OCI-LY1 (cell line): ENCODE data around the gene CFAP46.

Source experiments
- H2AFZ ChIP-seq: fragments of 200-600 bp; sonication (generic), shearing (Covaris generic); 2 replicates; pipeline ENCODE4 v1.6.0; 2014; ENCODE audit warnings: antibody characterized with exemption, mild to moderate bottlenecking, low read length
- H3F3A ChIP-seq: fragments of 200-600 bp; sonication (generic), shearing (Covaris generic); 2 replicates; pipeline ENCODE4 v1.6.0; 2014; ENCODE audit warnings: mild to moderate bottlenecking, antibody characterized with exemption, low read length, moderate library complexity; ENCODE audit not compliant: insufficient read depth
- H3K27ac ChIP-seq: fragments of 200-600 bp; sonication (generic); 2 replicates; pipeline ENCODE4 v1.5.1; 2014; ENCODE audit warnings: low read length, mixed run types, mild to moderate bottlenecking, low read depth; ENCODE audit not compliant: poor library complexity, severe bottlenecking
- H3K27me3 ChIP-seq: fragments of 200-600 bp; sonication (generic); 2 replicates; pipeline ENCODE4 v1.6.0; 2014; ENCODE audit warnings: antibody characterized with exemption, mild to moderate bottlenecking, low read length, moderate library complexity; ENCODE audit not compliant: insufficient read depth
- H3K36me3 ChIP-seq: fragments of 200-600 bp; sonication (generic); 2 replicates; pipeline ENCODE4 v1.6.1; 2014; ENCODE audit warnings: mild to moderate bottlenecking, antibody characterized with exemption, low read length, moderate library complexity, mixed read lengths; ENCODE audit not compliant: insufficient read depth
- H3K4me1 ChIP-seq: fragments of 200-600 bp; sonication (generic); 2 replicates; pipeline ENCODE4 v1.5.1; 2014; ENCODE audit warnings: mild to moderate bottlenecking, low read length, moderate library complexity; ENCODE audit not compliant: insufficient read depth, severe bottlenecking
- H3K4me2 ChIP-seq: fragments of 200-600 bp; sonication (generic), shearing (Covaris generic); 2 replicates; pipeline ENCODE4 v1.6.1; 2014; ENCODE audit warnings: low read length
- H3K4me3 ChIP-seq: fragments of 200-600 bp; sonication (generic); 2 replicates; pipeline ENCODE4 v1.5.1; 2014; ENCODE audit warnings: low read length, low read depth, mild to moderate bottlenecking, mixed read lengths; ENCODE audit not compliant: poor library complexity, severe bottlenecking
- H3K79me2 ChIP-seq: fragments of 200-600 bp; shearing (Covaris generic); 2 replicates; pipeline ENCODE4 v1.6.1; 2016; ENCODE audit warnings: mixed run types, low read length, mixed read lengths; ENCODE audit not compliant: insufficient read depth
- H3K9ac ChIP-seq: fragments of 200-600 bp; sonication (generic), shearing (Covaris generic); 2 replicates; pipeline ENCODE4 v1.6.1; 2014; ENCODE audit warnings: mild to moderate bottlenecking, low read length, mixed read lengths
- H3K9me2 ChIP-seq: fragments of 200-600 bp; sonication (generic), shearing (Covaris generic); 2 replicates; pipeline ENCODE4 v1.6.1; 2014; ENCODE audit warnings: low read depth, mild to moderate bottlenecking, low read length, mixed read lengths
- H3K9me3 ChIP-seq: fragments of 200-600 bp; shearing (Covaris generic); 2 replicates; pipeline ENCODE4 v1.6.1; 2014; ENCODE audit warnings: low read length, mixed read lengths
- H4K20me1 ChIP-seq: fragments of 200-600 bp; sonication (generic), shearing (Covaris generic); 2 replicates; pipeline ENCODE4 v1.6.0; 2016; ENCODE audit warnings: mild to moderate bottlenecking, low read length; ENCODE audit not compliant: insufficient read depth
- CTCF ChIP-seq: fragments of 200-600 bp; sonication (generic), shearing (Covaris generic); IDR thresholded peaks from 2 replicates; pipeline ENCODE4 v1.5.1; 2017; ENCODE audit warnings: mild to moderate bottlenecking, antibody characterized with exemption, low read length, moderate library complexity, mixed read lengths
- EZH2 ChIP-seq: fragments of 200-600 bp; sonication (generic), shearing (Covaris generic); IDR thresholded peaks from 2 replicates; pipeline ENCODE4 v1.8.0; 2017; ENCODE audit warnings: borderline replicate concordance, mixed run types, mild to moderate bottlenecking, antibody characterized with exemption, low read length, moderate library complexity, mixed read lengths

CFAP46 gene

GRCh38 chr10:132812520-132812919 is 129.8 kb downstream of the CFAP46 start:
- Histone ChIP-seq H3K4me2 (no peak overlapping the region), H3K27ac (no peak overlapping the region)
- TF ChIP-seq EZH2 (no peak), CTCF (no peak)

GRCh38 chr10:132811891-132812481 is 130.4 kb downstream of the CFAP46 start:
- H2AFZ ChIP-seq: no peak overlapping the region
- H3K27me3 ChIP-seq: no peaks in the 10 kb centered on the region
- no peak overlapping the region for H3K9ac ChIP-seq
- H3K4me3 ChIP-seq: no peak overlapping the region
- TF ChIP-seq CTCF: no peak
- TF ChIP-seq EZH2: no peak
- no peaks in the 10 kb centered on the region for H3K9me2 ChIP-seq
- no peaks in the 10 kb centered on the region for H4K20me1 ChIP-seq
- H3K4me1 ChIP-seq: no peaks in the 10 kb centered on the region
- H3F3A ChIP-seq: no peaks in the 10 kb centered on the region
- H3K27ac ChIP-seq: no peak overlapping the region
- H3K9me3 ChIP-seq: no peaks in the 10 kb centered on the region
- H3K4me2 ChIP-seq: no peak overlapping the region
- H3K79me2 ChIP-seq: no peaks in the 10 kb centered on the region
- H3K36me3 ChIP-seq: no peaks in the 10 kb centered on the region

More at GRCh38 chr10:132812520-132812919, 129.8 kb downstream of the CFAP46 start:
- no peaks in the 10 kb centered on the region for H3K27me3 ChIP-seq
- no peaks in the 10 kb centered on the region for H3F3A ChIP-seq
- no peaks in the 10 kb centered on the region for H4K20me1 ChIP-seq
- H3K36me3 ChIP-seq: no peaks in the 10 kb centered on the region
- H3K9me3 ChIP-seq: no peaks in the 10 kb centered on the region
- H3K4me3 ChIP-seq: no peak overlapping the region
- no peaks in the 10 kb centered on the region for H3K9me2 ChIP-seq
- no peaks in the 10 kb centered on the region for H3K79me2 ChIP-seq
- no peaks in the 10 kb centered on the region for H3K4me1 ChIP-seq
- H2AFZ ChIP-seq: no peak overlapping the region
- no peak overlapping the region for H3K9ac ChIP-seq

- no peak overlapping the region for H3K4me2 ChIP-seq
- no peaks in the 10 kb centered on the region for H3K36me3 ChIP-seq
- H3K79me2 ChIP-seq: no peaks in the 10 kb centered on the region
- H3K27me3 ChIP-seq: no peaks in the 10 kb centered on the region
- TF ChIP-seq CTCF (no peak), EZH2 (no peak)
- no peaks in the 10 kb centered on the region for H3K9me2 ChIP-seq
- H3K9ac ChIP-seq: no peak overlapping the region
- no peaks in the 10 kb centered on the region for H3K9me3 ChIP-seq
- H4K20me1 ChIP-seq: no peaks in the 10 kb centered on the region
- no peaks in the 10 kb centered on the region for H3F3A ChIP-seq
- H3K4me3 ChIP-seq: no peak overlapping the region
- H3K27ac ChIP-seq: no peak overlapping the region
- H3K4me1 ChIP-seq: no peaks in the 10 kb centered on the region
- H2AFZ ChIP-seq: no peak overlapping the region
These were observed 131.3 kb downstream of the CFAP46 start for GRCh38 chr10:132810807-132811700.
